Measurements from ENCODE around the gene CDC7. TPM values are rescaled to one million over a fixed set of nuclear protein-coding genes. Genes with fewer than 3 reads are reported as not detected.

Gene CDC7
- total RNA-seq, 1 experiment from 2014 or later: 49.9 TPM

GRCh38 chr1:91500756-91501522 is at the start of gene CDC7 (continued):
- no peak for TF ChIP-seq ZNF512 (CRISPR knock-in tag; IDR thresholded peaks at IDR 0.05; ENCODE audit: borderline replicate concordance)
- 0 out of 2 replicates have a peak, but pooled peaks have one; percentile 3 for TF ChIP-seq ZNF416 (CRISPR knock-in tag; IDR thresholded peaks at IDR 0.05)
- peak; percentile 85; the same call in 1 of the 2 replicates for TF ChIP-seq TCF7 (CRISPR knock-in tag; IDR thresholded peaks at IDR 0.05; ENCODE audit: low read depth)
- TF ChIP-seq, protein P1, sequence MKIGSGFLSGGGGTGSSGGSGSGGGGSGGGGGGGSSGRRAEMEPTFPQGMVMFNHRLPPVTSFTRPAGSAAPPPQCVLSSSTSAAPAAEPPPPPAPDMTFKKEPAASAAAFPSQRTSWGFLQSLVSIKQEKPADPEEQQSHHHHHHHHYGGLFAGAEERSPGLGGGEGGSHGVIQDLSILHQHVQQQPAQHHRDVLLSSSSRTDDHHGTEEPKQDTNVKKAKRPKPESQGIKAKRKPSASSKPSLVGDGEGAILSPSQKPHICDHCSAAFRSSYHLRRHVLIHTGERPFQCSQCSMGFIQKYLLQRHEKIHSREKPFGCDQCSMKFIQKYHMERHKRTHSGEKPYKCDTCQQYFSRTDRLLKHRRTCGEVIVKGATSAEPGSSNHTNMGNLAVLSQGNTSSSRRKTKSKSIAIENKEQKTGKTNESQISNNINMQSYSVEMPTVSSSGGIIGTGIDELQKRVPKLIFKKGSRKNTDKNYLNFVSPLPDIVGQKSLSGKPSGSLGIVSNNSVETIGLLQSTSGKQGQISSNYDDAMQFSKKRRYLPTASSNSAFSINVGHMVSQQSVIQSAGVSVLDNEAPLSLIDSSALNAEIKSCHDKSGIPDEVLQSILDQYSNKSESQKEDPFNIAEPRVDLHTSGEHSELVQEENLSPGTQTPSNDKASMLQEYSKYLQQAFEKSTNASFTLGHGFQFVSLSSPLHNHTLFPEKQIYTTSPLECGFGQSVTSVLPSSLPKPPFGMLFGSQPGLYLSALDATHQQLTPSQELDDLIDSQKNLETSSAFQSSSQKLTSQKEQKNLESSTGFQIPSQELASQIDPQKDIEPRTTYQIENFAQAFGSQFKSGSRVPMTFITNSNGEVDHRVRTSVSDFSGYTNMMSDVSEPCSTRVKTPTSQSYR (CRISPR knock-in tag; IDR thresholded peaks at IDR 0.05): peak; percentile 86
- peak; percentile 76 for TF ChIP-seq MYBL2 (CRISPR knock-in tag; IDR thresholded peaks at IDR 0.05)
- TF ChIP-seq FOXP1 (CRISPR knock-in tag; IDR thresholded peaks at IDR 0.05; ENCODE audit: borderline replicate concordance): peak; percentile 79
- peak; percentile 84; the same call in 1 of the 2 replicates for TF ChIP-seq KAT7 (CRISPR knock-in tag; IDR thresholded peaks at IDR 0.05; ENCODE audit: borderline replicate concordance)
- TF ChIP-seq, protein P2, sequence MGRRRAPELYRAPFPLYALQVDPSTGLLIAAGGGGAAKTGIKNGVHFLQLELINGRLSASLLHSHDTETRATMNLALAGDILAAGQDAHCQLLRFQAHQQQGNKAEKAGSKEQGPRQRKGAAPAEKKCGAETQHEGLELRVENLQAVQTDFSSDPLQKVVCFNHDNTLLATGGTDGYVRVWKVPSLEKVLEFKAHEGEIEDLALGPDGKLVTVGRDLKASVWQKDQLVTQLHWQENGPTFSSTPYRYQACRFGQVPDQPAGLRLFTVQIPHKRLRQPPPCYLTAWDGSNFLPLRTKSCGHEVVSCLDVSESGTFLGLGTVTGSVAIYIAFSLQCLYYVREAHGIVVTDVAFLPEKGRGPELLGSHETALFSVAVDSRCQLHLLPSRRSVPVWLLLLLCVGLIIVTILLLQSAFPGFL (CRISPR knock-in tag; IDR thresholded peaks at IDR 0.05; ENCODE audit: borderline replicate concordance): peak; percentile 16; the same call in 1 of the 2 replicates
- TF ChIP-seq GRHL2 (CRISPR knock-in tag; IDR thresholded peaks at IDR 0.05; ENCODE audit: insufficient replicate concordance, severe bottlenecking): no peak
- no peak for TF ChIP-seq MXD4 (CRISPR knock-in tag; IDR thresholded peaks at IDR 0.05; ENCODE audit: borderline replicate concordance)
- 0 out of 2 replicates have a peak, but pooled peaks have one; percentile 37 for TF ChIP-seq ESRRA (CRISPR knock-in tag; IDR thresholded peaks at IDR 0.05; ENCODE audit: borderline replicate concordance)
- TF ChIP-seq, protein P3, sequence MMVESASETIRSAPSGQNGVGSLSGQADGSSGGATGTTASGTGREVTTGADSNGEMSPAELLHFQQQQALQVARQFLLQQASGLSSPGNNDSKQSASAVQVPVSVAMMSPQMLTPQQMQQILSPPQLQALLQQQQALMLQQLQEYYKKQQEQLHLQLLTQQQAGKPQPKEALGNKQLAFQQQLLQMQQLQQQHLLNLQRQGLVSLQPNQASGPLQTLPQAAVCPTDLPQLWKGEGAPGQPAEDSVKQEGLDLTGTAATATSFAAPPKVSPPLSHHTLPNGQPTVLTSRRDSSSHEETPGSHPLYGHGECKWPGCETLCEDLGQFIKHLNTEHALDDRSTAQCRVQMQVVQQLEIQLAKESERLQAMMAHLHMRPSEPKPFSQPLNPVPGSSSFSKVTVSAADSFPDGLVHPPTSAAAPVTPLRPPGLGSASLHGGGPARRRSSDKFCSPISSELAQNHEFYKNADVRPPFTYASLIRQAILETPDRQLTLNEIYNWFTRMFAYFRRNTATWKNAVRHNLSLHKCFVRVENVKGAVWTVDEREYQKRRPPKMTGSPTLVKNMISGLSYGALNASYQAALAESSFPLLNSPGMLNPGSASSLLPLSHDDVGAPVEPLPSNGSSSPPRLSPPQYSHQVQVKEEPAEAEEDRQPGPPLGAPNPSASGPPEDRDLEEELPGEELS (CRISPR knock-in tag; IDR thresholded peaks at IDR 0.05): peak; percentile 42; the same call in 1 of the 2 replicates
- TF ChIP-seq ARID4B (CRISPR knock-in tag; IDR thresholded peaks at IDR 0.05; ENCODE audit: borderline replicate concordance): peak; percentile 78
- peak; percentile 16; the same call in 1 of the 2 replicates for TF ChIP-seq FOXK1 (CRISPR knock-in tag; IDR thresholded peaks at IDR 0.05)
- TF ChIP-seq, protein P4, sequence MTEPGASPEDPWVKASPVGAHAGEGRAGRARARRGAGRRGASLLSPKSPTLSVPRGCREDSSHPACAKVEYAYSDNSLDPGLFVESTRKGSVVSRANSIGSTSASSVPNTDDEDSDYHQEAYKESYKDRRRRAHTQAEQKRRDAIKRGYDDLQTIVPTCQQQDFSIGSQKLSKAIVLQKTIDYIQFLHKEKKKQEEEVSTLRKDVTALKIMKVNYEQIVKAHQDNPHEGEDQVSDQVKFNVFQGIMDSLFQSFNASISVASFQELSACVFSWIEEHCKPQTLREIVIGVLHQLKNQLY (CRISPR knock-in tag; IDR thresholded peaks at IDR 0.05): no peak
- TF ChIP-seq SMAD3 (CRISPR knock-in tag; IDR thresholded peaks at IDR 0.05; ENCODE audit: borderline replicate concordance): peak; percentile 40; the same call in 1 of the 2 replicates

Measured in WTC11 (cell line).